GM18868 (cell line): ENCODE measurements around the gene ACAP3.
A peak's percentile ranks its signal among the peaks of the same experiment; 100 is the strongest.

Experiments used
- ATAC-seq: cut with Tn5 transposase; IDR thresholded peaks from one replicate; pipeline ENCODE4 v1.9.1; 2021; ENCODE audit warnings: mild to moderate bottlenecking, moderate library complexity; ENCODE audit not compliant: unreplicated experiment

ACAP3 gene, protein sequence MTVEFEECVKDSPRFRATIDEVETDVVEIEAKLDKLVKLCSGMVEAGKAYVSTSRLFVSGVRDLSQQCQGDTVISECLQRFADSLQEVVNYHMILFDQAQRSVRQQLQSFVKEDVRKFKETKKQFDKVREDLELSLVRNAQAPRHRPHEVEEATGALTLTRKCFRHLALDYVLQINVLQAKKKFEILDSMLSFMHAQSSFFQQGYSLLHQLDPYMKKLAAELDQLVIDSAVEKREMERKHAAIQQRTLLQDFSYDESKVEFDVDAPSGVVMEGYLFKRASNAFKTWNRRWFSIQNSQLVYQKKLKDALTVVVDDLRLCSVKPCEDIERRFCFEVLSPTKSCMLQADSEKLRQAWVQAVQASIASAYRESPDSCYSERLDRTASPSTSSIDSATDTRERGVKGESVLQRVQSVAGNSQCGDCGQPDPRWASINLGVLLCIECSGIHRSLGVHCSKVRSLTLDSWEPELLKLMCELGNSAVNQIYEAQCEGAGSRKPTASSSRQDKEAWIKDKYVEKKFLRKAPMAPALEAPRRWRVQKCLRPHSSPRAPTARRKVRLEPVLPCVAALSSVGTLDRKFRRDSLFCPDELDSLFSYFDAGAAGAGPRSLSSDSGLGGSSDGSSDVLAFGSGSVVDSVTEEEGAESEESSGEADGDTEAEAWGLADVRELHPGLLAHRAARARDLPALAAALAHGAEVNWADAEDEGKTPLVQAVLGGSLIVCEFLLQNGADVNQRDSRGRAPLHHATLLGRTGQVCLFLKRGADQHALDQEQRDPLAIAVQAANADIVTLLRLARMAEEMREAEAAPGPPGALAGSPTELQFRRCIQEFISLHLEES

DNA sequence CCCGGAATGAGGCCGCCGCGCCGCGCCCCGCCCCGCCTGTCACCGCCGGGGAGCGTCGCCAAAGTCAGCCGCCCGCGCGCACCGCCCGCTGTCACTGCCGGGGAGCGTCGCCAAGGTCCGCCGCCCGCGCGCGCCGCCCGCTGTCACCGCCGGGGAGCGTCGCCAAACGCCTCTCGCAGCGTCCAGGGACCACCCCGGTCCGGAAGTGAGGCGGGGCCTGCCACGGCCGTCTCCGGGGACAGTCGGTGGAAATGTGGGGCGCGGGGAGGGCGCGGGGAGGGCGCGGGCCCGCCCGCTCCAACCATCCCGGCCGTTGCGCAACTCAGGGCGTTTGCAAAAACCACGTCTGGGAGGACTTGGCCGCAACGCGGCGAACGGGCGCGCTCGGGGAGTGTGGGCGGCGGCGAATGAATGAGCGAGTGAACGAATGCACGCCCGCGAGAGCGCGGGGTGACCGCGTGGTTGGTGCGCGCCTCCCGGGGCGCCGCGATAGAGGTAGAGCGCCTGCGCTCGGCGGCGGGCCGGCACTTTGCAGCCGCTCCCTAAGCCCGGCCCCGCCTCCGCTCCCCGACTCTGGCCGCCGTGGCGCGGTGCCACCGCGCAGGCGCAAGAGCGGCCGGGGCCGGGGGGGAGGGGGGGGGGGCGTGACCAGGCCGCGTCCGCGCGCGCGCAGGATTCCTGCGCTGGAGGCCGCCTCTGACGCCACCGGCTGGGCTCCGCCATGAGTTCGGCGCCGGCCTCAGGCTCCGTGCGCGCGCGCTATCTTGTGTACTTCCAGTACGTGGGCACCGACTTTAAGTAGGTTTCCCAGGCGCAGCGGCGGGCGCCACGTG lies at the start of gene ACAP3, which contains the start of gene PUSL1:
TSS of gene ACAP3 (minus strand) at position 8 of the 833 bp plus-strand sequence. CDS start 115 bp downstream, outside the sequence.
TSS of gene PUSL1 (plus strand) at position 675 of the 833 bp plus-strand sequence. CDS start at position 722, 47 bp downstream.
- peak; percentile 57 for ATAC-seq

DNA sequence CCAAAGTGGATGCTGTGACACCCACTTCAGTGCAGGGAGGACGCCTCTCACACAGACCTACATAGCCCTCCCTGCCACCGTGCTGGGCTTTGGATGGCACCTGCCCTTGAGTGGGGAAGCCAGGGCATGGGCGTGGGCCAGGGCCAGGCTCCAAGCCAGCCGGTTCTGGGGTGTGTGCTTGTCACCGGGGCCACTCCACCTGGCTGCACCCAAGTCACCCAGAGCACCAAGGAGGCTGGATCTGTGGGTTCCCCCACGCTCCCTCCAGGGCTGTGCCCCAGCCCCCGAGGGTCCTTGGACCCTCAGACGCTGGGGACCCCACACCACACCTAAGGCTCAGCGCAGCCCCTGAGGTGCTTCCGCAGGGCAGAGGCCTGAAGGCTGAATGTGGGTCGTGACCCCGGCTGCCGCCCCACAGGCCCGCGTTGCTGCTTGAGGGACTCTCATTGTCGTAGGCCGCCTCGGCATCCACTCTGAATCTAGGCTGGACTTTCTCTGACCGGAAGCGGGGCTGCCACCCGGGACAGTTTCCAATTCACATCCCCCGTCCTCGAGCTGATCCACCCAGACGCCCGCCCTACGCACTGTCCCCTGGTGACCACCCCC lies 49.2 kb upstream of the ACAP3 start:
- no peak for ATAC-seq

DNA sequence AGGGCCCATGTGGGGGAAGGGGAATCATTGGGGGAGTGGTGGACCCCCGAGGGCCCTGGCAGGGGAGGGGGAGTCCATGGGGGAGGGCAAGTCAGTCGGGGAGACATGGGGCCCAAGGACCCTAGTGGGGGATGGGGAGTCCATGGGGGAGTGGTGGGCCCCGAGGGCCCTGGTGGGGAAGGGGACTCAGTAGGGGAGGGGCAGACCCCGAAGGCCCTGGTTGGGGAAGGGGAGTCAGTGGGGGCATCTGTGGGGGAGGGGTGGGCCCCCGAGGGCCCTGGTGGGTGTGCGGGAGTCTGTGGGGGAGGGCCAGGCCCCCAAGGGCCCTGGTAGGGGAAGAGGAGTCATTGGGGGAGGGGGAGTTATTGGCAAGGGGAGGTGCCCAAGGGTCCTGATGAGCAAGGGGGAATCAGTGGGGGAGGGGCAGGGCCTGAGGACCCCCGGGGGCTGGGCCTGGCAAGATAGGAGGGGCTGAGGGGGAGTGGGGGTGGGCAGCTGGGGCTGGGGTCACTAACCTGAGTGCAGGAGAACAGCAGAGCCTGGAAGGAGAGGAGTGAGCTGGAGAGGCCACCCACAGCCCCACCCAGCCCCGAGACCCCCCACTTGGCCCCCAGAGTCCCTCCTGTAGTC lies 48.6 kb upstream of the ACAP3 start:
- ATAC-seq: no peak

DNA sequence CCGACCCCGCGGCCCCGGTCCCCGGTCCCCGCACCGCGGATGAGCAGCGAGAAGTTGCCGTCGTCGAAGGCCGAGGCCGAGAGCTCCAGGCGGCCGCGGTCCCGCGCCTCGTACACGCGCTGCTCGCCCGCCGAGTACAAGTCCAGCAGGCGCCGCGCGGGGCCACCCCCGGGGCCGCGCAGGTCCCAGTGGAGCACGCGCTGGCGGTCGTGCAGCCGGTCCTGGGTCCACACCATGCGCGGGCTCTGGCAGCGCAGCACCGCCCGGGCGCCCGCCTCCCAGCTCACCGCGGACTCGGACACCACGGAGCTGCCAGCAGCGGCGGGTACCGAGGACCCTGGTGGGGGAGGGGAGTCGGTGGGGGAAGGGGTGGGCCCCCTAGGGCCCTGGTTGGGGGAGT lies 47.7 kb upstream of the ACAP3 start:
- ATAC-seq: no peak

DNA sequence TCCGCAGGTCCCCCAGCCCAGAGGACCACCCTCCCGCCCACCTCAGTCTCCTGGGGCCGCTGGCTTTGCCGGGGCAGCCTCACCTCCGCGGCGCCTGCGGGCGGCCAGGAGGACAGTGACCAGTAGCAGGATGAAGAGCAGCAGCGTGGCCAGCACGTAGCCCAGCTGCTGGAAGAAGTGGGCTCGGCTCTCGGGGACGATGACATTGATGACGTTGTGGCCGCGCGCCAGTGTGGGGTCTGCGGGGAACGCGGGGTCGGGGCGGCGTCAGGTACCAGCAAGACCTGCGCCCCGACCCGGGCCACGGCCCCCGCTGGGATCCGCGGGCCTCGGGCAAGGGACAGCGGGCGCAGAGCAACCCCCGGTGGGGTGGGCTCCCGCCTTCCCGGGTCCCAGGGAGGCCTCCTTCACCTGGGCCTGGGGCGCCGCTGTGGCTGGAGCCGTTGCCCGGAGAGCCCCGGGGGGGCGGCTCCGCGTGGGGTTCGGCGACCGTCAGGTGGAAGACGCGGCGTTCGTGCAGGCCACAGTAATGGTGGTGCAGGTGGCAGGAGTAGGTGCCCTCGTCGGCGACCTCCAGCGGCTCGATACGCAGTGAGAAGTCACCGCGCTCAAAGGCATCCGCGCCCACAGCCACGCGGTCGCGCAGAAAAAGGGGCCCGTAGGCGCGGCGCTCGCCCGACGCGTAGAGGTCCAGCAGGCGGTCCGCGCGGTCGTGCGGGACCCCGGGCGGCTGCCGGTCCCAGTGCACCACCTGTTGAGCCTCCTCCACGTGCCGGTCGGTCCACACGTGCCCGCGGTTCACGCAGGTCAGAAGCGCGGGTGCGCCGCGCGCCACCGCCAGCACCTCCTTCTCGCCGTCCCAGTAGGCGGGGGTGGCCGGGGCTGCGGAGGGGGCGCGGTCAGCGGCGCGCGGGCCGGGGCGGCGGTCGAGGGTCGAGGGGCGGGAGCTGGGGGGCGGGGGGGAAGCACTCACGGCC lies 46.8 kb upstream of the ACAP3 start:
- no peak for ATAC-seq

DNA sequence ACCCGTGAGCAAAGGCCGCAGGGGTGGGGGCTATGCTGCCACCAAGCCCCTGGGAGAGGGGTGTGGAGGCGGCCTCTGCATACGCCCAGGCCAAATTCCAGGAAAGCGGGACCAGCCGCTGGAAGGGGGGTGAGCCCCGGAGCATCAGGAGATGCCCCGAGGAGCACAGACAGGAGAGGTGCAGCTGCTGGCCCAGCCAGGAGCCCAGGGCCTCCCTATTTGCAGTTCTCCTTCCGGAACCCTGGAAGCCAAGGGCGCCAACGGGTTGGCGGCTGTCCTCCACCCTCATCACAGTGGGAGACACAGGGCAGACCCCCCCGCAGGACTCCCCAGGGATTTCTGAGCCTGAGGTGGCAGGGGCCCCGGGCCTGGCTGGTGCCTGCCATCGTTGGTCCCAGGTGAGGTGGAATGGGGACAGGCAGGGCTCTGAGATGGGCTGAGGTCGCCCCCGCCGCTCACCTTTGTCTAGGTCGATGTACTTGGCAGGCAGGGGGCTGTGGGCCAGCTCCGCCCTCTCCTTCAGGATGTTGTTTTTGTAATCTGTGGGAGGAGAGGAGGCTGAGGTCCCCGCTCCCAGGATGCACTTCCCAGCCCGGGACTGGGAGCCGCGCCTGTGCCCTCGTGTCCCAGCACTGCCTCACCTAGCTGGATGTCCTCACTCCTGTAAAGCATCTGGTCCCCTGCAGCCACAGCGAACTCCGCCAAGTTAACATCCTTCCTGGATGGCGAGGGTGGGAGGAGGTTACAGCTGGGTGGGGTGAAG lies 45.8 kb upstream of the ACAP3 start:
- no peak for ATAC-seq

DNA sequence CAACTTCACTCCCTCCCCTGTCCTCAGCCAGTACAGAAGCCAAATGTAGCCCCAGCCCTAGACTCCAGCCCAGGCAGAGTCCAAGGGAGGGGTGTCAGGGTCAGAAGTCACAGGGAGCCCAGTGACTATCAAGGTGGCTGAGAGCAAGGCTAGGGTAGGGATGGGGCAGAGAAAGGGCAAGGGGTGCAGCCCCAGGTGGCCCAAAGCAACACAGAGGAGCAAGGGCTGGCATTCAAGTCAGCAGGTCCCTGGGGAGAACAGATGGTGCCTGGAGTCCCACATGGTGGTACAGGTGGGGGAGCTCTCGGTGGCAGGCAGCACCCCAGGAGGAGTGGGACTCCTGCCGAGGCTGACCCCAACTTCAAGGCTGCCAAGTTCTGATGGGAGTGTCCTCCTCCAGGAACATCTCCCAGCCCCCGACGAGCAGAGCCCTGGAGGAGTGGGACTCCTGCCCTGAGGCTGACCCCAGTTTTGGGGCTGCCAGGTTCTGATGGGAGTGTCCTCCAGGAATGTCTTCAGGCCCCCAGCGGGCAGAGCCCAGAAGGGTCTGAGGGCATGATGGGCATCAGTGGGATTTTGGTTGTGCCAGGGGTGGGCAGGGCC lies 45.2 kb upstream of the ACAP3 start:
- no peak for ATAC-seq

DNA sequence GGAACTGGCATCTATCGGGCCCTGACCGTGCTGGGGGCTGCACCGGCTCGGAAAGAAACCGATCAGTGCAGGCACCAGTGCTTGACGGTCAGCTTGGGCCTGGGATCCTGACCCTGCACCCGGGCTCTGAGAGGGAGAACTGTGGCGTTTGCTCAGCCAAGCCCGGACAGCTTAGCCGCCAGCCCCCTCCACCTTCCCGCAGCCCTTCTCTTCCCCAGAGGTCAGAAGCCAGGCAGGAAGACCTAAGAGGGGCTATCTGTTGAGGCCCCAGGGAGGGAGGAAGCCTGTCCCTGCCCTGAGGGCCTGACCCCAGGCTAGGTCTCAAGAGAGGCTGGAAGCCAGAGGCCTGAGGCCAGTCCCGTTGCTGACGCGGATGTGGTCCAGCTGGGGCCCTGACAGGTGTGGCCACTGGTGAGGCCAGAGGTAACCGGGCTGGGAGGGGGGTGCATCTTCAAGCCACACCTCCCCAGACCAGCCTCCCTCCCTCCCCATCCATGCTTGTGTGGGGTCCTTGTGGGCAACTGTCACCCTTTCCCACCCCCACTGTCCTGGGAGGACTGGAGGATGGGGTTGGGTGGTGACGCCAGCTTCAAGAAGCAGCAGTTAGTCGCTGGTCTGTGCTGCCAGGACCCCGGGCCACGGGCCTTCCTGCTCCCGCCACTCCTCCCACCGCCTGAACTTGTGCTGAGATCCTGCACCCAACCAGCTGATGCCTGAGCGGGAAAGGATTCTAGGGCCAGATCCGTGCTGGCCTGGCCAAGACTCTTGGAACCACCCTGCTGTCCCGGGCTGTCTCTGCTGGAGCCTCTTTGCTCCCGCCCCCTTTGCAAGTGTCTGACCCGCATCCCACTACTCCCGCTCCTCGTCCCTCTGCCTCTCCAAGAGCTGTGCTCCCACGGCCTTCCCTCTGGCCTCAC lies 44.0 kb upstream of the ACAP3 start:
- ATAC-seq: no peak

DNA sequence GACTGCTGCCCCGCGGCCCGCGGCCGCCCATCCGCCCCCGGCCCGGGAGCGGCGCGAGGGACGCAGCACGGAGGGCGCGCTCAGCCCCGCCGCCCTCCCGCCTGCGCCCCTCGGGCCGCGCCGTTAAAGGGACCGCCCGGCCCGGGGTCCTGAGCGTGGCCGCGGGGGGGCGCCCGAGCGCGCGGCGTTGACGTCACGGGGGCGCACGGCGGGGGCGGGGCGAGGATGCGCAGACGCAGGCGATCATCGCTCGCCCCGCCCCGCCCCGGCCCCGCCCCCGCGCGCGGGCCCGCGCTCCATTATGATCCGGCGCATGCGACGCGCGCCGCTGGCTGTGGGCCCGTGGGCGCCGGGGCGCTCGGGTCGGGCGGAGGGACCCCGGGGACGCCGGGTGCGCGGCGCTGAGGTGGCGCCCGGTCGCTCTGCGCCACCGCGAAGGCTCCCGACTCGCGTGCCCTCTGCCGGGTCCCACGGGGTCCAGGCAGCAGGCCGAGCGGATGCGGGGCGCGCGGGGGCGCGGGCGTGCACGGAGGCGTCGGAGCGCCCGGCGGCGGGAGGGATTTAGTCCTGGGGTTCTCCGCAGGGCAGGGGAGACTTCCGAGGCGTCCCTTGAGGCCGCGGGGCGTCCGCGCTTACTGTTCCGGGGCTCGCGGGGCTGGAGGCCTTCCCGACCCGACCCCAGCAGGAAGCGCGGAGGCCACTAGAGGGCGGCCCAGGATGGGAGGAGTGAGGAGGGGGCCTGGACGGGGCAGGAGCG lies 41.7 kb upstream of the ACAP3 start, which contains the start of gene DVL1:
TSS of gene DVL1 (minus strand) at position 163 of the 757 bp plus-strand sequence. CDS start 353 bp downstream, outside the sequence.
- peak; percentile 65 for ATAC-seq

DNA sequence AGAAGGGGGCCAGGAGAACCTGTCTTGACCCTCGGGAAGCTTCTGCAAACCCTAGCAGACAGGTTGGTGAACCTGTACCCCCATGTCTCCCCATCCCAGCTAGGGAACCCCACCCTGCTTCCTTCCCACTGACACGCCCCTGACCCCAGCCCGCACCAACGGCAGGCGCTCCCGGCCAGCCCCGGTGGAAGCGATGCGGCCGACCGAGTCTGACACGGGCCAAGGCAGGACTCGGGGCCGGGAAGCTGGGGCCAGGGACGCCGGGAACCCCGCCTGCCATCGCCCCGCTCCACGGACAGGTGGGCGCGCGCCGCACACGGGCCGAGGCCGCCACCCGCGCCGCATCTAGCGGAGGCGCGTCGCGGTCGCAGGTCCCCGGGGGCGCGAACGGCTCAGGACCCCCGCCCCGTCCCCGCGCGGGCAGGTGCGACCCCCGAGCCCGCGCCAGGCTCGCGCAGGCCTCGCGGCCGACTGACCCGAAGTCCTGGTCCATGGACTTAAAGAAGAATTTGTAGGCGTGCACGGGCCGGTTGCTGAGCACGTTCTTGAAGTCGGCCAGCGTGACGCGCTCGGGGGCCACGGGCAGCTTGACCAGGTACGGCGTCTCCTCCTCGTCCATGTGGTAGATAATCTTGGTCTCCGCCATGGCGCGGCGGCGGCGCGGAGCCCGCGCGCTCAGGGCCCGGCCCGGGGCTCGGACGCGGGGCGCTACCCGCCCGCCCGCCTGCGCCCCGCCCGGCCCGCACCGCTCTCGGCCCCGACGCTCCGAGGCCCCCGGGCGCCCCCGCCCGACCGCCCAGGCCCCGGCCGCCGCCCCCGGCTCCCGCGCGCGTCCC lies 40.9 kb upstream of the ACAP3 start:
- peak; percentile 29 for ATAC-seq

DNA sequence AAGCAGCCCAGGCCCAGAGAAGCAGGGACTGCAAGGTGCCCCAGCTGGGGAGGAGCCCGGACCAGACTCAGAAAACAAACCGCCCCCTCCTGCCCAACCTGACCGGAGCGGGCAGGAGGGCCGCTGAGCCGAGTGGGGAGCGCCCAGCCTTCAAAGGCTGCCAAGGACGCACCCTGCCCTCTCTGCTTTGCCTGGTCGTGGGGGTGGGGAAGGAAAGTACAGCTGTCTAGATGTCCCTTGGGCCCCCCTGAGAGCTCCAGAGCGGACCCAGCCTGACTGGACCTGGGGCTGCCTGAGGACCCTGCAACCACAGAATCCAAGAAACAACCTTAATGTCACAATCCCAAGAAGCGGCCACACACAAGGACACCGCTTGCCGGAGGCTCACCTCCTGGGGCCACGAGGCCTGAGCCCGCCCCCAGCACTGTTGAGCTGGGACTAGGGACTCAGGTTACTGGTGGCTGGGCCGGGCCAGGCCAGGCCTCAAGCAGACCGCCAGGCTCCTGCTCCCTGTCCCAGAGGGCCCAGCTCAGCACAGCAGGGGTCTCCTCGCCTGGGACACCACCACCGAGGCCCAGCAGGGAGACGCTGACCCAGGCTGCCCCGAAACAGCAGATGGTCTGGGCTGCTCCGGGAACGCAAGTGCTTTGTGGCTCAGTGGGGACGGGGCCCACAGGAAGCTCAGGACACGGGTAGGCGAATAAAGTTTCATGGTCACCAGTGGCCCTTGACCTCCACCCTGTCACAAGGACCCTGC lies 40.1 kb upstream of the ACAP3 start:
- ATAC-seq: no peak

DNA sequence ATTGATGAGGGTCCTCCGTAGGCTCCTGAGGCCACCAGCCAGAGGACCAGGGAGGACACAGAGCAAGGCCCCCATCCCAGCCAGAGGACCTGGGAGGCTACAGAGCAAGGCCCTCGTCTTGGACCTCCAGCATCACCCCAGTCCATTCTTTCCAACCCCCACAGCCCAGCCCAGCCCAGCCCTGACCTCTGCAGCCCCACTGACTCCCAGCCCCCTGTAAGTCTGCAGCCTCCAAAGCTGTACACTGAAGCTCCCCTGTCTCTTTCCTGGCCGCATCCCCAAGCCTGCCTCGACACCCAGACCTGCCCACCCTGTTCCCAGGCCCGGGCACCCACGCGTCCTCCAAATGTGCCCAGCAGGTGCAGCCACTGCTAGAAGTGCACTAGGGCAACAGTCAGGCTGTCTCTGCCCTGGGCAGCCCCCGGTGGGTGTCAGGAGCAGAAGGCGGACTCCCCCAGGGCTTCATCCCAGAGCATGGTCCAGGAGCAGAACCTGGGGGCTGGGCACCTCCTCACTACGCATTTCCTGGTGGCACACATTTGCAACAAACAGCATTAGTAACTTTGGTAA lies 39.4 kb upstream of the ACAP3 start:
- no peak for ATAC-seq

DNA sequence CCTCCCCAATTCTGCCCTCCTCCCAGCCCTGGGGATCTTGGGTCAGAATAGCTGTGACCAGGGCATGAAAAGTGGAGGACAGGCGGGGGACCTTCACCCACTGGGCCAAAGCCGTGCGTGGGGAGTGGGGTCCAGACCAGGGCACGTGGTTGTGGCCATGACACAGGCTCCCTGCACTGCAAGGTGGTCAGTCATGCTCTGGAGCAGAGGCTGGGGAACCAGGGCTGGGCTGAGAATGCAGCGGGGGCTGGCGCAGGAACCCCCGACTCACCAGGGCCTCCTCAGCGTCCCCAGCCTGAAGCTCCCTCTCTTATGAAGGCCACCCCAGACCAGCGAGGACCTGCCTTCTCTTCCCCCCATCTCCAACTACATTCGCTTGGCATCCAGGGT lies 38.8 kb upstream of the ACAP3 start:
- no peak for ATAC-seq
